ENCODE data around the gene SLC47A1. TPM values are rescaled to one million over a fixed set of nuclear protein-coding genes. Genes with fewer than 3 reads are reported as not detected.

The SLC47A1 gene
- total and polyA plus RNA-seq, 2 of the 13 experiments (the other 11 are each of a cell fraction or from before 2014, with no cell fraction given), result 42.1 to 67.5 TPM

DNA sequence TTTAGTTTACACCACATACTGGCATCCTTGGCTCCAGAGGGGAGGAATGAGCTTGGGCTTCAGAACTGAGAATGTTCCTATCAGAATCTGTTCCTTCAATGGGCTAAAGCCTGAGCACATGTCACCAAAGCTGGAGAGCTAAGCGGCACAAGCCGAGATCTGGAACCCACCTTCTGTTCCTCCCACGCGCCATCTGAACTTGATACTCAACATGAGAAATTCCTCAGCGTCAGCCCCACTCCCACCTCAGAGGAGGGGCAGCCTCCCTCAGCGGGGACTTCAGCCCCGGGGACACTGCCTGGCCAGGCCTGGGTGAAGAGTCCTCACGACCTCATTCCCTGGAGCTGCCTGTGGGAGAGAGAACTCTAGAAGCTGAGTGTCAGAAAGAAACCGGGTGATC lies 22.8 kb upstream of the SLC47A1 start (continued):
- peak; percentile 66 for TF ChIP-seq ZNF687 (CRISPR knock-in tag; IDR thresholded peaks at IDR 0.05)
- TF ChIP-seq EP300 (IDR thresholded peaks at IDR 0.05; ENCODE audit: low read depth in 2 of 2, low read length in 2 of 2), result no peak
- 0 out of 2 replicates have a peak, but pooled peaks have one; percentile 15 for TF ChIP-seq EP300 (CRISPR knock-in tag; IDR thresholded peaks at IDR 0.05; ENCODE audit: borderline replicate concordance)
- peak; percentile 16; the same call in 1 of the 2 replicates for TF ChIP-seq ZBTB7B (CRISPR knock-in tag; IDR thresholded peaks at IDR 0.05)
- no peak for TF ChIP-seq ZNF670 (CRISPR knock-in tag; IDR thresholded peaks at IDR 0.05; ENCODE audit: borderline replicate concordance)
- no peak for TF ChIP-seq ZNF224 (CRISPR knock-in tag; IDR thresholded peaks at IDR 0.05)
- no peak for TF ChIP-seq ZNF207 (IDR thresholded peaks at IDR 0.05; ENCODE audit: borderline replicate concordance)
- TF ChIP-seq KLF12 (CRISPR knock-in tag; IDR thresholded peaks at IDR 0.05; ENCODE audit: borderline replicate concordance), result no peak
- TF ChIP-seq TEAD3 (CRISPR knock-in tag; optimal IDR thresholded peaks at IDR 0.05; ENCODE audit: borderline replicate concordance), result peak; percentile 38
- no peak for TF ChIP-seq AHDC1 (CRISPR knock-in tag; IDR thresholded peaks at IDR 0.05; ENCODE audit: borderline replicate concordance)
- no peak for TF ChIP-seq ZSCAN25 (CRISPR knock-in tag; IDR thresholded peaks at IDR 0.05)
- peak; percentile 42 for TF ChIP-seq HNF4A (CRISPR knock-in tag; IDR thresholded peaks at IDR 0.05)
- TF ChIP-seq, protein P1, sequence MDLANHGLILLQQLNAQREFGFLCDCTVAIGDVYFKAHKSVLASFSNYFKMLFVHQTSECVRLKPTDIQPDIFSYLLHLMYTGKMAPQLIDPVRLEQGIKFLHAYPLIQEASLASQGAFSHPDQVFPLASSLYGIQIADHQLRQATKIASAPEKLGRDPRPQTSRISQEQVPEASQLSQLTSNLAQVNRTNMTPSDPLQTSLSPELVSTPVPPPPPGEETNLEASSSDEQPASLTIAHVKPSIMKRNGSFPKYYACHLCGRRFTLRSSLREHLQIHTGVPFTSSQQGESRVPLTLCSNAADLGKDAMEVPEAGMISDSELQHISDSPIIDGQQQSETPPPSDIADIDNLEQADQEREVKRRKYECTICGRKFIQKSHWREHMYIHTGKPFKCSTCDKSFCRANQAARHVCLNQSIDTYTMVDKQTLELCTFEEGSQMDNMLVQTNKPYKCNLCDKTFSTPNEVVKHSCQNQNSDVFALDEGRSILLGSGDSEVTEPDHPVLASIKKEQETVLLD (CRISPR knock-in tag; IDR thresholded peaks at IDR 0.05; ENCODE audit: low read depth), result no peak
- TF ChIP-seq GPN1 (CRISPR knock-in tag; IDR thresholded peaks at IDR 0.05; ENCODE audit: borderline replicate concordance), result no peak
- no peak for TF ChIP-seq SCMH1 (CRISPR knock-in tag; IDR thresholded peaks at IDR 0.05; ENCODE audit: borderline replicate concordance)
- TF ChIP-seq SMYD3 (CRISPR knock-in tag; IDR thresholded peaks at IDR 0.05), result no peak
- TF ChIP-seq MXI1 (IDR thresholded peaks at IDR 0.05; ENCODE audit: borderline replicate concordance, low read depth, low read length), result no peak
- TF ChIP-seq, protein P2, sequence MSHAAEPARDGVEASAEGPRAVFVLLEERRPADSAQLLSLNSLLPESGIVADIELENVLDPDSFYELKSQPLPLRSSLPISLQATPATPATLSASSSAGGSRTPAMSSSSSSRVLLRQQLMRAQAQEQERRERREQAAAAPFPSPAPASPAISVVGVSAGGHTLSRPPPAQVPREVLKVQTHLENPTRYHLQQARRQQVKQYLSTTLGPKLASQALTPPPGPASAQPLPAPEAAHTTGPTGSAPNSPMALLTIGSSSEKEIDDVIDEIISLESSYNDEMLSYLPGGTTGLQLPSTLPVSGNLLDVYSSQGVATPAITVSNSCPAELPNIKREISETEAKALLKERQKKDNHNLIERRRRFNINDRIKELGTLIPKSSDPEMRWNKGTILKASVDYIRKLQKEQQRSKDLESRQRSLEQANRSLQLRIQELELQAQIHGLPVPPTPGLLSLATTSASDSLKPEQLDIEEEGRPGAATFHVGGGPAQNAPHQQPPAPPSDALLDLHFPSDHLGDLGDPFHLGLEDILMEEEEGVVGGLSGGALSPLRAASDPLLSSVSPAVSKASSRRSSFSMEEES (CRISPR knock-in tag; IDR thresholded peaks at IDR 0.05), result no peak
